SK-N-MC (cell line): Measurements from ENCODE around the gene GAP43.

Experiments used
- EZH2 ChIP-seq: fragments of 200-600 bp; sonication (generic); IDR thresholded peaks from one replicate; pipeline ENCODE4 v1.6.1; 2017; ENCODE audit warnings: antibody characterized with exemption
- FOXP2 ChIP-seq: optimal IDR thresholded peaks from 2 replicates; pipeline ENCODE3; 2011; ENCODE audit warnings: mild to moderate bottlenecking, moderate library complexity; ENCODE audit not compliant: insufficient read depth; ENCODE audit errors: extremely low read length, control extremely low read depth
- POLR2AphosphoS5 ChIP-seq: IDR thresholded peaks from 2 replicates; pipeline ENCODE4 v1.6.1; 2012; ENCODE audit warnings: mild to moderate bottlenecking, low read depth, low read length, borderline replicate concordance

DNA sequence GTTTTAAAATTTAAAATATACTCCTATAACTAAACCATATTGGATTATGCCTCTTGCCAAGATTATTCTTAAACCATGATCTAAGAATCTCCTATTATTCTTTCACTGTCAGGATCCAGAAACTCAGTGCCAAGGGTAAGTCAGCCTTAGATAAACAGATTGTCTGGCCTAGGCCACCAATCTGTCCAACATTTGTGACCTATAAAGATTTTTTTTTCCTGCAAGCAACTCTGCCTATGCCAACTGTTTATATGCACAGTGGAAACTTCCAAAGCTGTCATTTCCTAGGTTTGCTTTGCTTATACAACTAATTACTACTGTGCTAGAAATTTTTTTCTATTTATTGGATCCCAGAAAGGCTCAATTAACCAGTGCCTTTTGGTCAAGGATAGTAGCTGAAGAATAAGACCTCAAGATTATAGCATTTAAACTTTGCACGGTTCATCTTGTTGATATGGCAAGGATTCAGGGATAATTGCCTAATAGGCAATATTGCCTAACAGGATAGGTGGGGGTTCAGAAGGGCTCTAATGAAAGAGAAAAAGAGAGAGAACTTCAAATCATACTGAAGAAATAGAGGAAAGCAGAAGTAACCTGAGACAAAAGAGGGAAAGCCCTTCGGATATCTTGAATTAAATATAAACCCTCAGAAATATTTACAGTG lies 22.8 kb downstream of the GAP43 start:
- no peak for TF ChIP-seq EZH2
- no peak for TF ChIP-seq FOXP2
- TF ChIP-seq POLR2AphosphoS5, result no peak
